GM12872 (cell line): Measurements from ENCODE around the gene WDR27.

Experiments
- CTCF ChIP-seq: IDR thresholded peaks from 3 replicates; pipeline ENCODE4 v1.5.1; 2011; ENCODE audit warnings: low read depth, mild to moderate bottlenecking, low read length, moderate library complexity; ENCODE audit not compliant: insufficient read depth

The WDR27 gene

GRCh38 chr6:169557887-169558286 lies 143.9 kb downstream of the WDR27 start:
- TF ChIP-seq CTCF, result no peak

GRCh38 chr6:169556758-169557548 lies 144.9 kb downstream of the WDR27 start:
- no peak for TF ChIP-seq CTCF

GRCh38 chr6:169555971-169556617 lies 145.7 kb downstream of the WDR27 start:
- TF ChIP-seq CTCF, result no peak

GRCh38 chr6:169545982-169546381 lies 155.8 kb downstream of the WDR27 start:
- no peak for TF ChIP-seq CTCF

GRCh38 chr6:169543704-169544103 lies 158.1 kb downstream of the WDR27 start:
- no peak for TF ChIP-seq CTCF

GRCh38 chr6:169542491-169542890 lies 159.3 kb downstream of the WDR27 start:
- TF ChIP-seq CTCF, result no peak

GRCh38 chr6:169539176-169539897 lies 162.5 kb downstream of the WDR27 start:
- no peak for TF ChIP-seq CTCF
